Transverse colon (tissue), 4 donors: Measurements from ENCODE around the gene ADGRG4.

ENCODE experiments used
- EP300 ChIP-seq: sonication (generic); formaldehyde crosslinking; IDR thresholded peaks from one replicate; pipeline ENCODE4 v1.6.1; 2017; ENCODE audit warnings: antibody characterized with exemption, low read depth
- POLR2AphosphoS5 ChIP-seq, 3 donors: sonication (generic); formaldehyde crosslinking; IDR thresholded peaks; one replicate each; pipeline ENCODE4 v1.6.1; 2016; ENCODE audit warnings: antibody characterized with exemption in 3 of 3
- TF ChIP-seq, protein P1 (sequence below), 5 experiments: fragments of 200-600 bp in 3 of 5; fragments of 450-650 bp in 2 of 5; sonication (generic) in 3 of 5; IDR thresholded peaks; 1 replicate in 2 of 5; 2 replicates in 3 of 5; pipeline ENCODE4 v1.5.1; 2016 to 2017; ENCODE audit warnings: antibody characterized with exemption in 5 of 5, inconsistent platforms in 3 of 5, mild to moderate bottlenecking in 2 of 5, moderate library complexity in 1 of 5

DNA sequence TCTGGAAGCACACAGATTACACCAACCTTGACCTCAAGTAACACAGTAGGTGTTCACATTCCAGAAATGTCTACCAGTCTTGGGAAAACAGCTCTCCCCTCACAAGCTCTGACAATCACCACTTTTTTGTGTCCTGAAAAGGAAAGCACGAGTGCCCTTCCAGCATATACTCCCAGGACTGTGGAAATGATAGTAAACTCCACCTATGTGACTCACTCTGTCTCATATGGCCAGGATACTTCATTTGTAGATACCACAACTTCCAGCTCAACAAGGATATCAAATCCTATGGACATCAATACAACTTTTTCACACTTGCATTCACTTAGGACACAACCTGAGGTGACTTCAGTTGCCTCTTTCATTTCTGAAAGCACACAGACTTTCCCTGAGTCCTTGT is 46.9 kb downstream of the ADGRG4 start:
- no peak for TF ChIP-seq EP300
- TF ChIP-seq, protein P1, sequence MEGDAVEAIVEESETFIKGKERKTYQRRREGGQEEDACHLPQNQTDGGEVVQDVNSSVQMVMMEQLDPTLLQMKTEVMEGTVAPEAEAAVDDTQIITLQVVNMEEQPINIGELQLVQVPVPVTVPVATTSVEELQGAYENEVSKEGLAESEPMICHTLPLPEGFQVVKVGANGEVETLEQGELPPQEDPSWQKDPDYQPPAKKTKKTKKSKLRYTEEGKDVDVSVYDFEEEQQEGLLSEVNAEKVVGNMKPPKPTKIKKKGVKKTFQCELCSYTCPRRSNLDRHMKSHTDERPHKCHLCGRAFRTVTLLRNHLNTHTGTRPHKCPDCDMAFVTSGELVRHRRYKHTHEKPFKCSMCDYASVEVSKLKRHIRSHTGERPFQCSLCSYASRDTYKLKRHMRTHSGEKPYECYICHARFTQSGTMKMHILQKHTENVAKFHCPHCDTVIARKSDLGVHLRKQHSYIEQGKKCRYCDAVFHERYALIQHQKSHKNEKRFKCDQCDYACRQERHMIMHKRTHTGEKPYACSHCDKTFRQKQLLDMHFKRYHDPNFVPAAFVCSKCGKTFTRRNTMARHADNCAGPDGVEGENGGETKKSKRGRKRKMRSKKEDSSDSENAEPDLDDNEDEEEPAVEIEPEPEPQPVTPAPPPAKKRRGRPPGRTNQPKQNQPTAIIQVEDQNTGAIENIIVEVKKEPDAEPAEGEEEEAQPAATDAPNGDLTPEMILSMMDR (IDR thresholded peaks at IDR 0.05): no peak
- TF ChIP-seq POLR2AphosphoS5 (IDR thresholded peaks at IDR 0.05): no peak
